Lower leg skin (tissue), 4 donors: ENCODE data around the gene TACR3. TPM values are rescaled to one million over a fixed set of nuclear protein-coding genes. Genes with fewer than 3 reads are reported as not detected.
"Not testable (repeated sequence)": the region's sequence is repeated elsewhere in the genome, so short reads cannot be mapped to it uniquely, and the experiment has no call there.

ENCODE experiments used
- DNase-seq, 2 donors: peaks; one replicate each; pipeline ENCODE4 v3.0.0-alpha.2; 2019; ENCODE audit warnings: low spot score in 2 of 2
- H3K4me3 ChIP-seq: fragments of 200-600 bp; sonication (generic); 2 replicates; pipeline ENCODE4 v1.5.1; 2017; ENCODE audit warnings: mild to moderate bottlenecking, low read depth; ENCODE audit not compliant: poor library complexity, severe bottlenecking
- CTCF ChIP-seq, 3 donors: fragments of 450-650 bp; IDR thresholded peaks; one replicate each; pipeline ENCODE4 v1.5.1; 2016; ENCODE audit warnings: antibody characterized with exemption in 3 of 3, mild to moderate bottlenecking in 3 of 3, moderate library complexity in 2 of 3
- POLR2A ChIP-seq, 2 donors: fragments of 450-650 bp; IDR thresholded peaks; one replicate each; pipeline ENCODE4 v1.6.1; 2016 to 2017; ENCODE audit warnings: antibody characterized with exemption in 2 of 2, mild to moderate bottlenecking in 1 of 2, moderate library complexity in 1 of 2
- WGBS, 2 donors: methylation state at CpG; one replicate each; pipeline ENCODE4 v1.1.5; 2018; 5-methylcytosine and 5-hydroxymethylcytosine counted together
- intact Hi-C: fragments of 100-400 bp; cut with DNase I; formaldehyde crosslinking; loops from one replicate; pipeline ENCODE4 v1.15.0; 2023; ENCODE audit warnings: low total_unique reads
- total RNA-seq, 4 donors: library from RNA; depleted of rRNA; stranded (reverse); fragments of >200 nt; gene quantifications; one replicate each; pipeline ENCODE4 v1.1.0, GENCODE V29; 2016

TACR3 gene
- total RNA-seq, 4 donors from 2014 or later: not detected

- H3K4me3 ChIP-seq: no peak overlapping the region
- DNase-seq: no peak
- TF ChIP-seq POLR2A (IDR thresholded peaks at IDR 0.05) (no peak), CTCF (IDR thresholded peaks at IDR 0.05) (no peak)
- intact Hi-C loops: no loop called here
- 87 to 89% methylated on average over 4 of the region's 4 CpGs for WGBS, 2 donors
Measured at GRCh38 chr4:103567591-103567990, 152.2 kb downstream of the TACR3 start.

GRCh38 chr4:103559178-103559577, 160.6 kb downstream of the TACR3 start:
- intact Hi-C loops, H3K4me3 ChIP-seq, DNase-seq: not testable (repeated sequence)
- WGBS, 2 donors: 61 to 78% methylated on average over 5 of the region's 5 CpGs
